MM.1S (cell line): Measurements from ENCODE around the gene LAMTOR1.

ENCODE experiments used
- DNase-seq: peaks from one replicate; pipeline ENCODE4 v3.0.0-alpha.2; 2015
- H2AFZ ChIP-seq: fragments of 300-600 bp; sonication (generic); 2 replicates; pipeline ENCODE4 v1.6.0; 2016; ENCODE audit warnings: antibody characterized with exemption, low read length
- H3F3A ChIP-seq: fragments of 300-600 bp; sonication (generic); 2 replicates; pipeline ENCODE4 v1.6.1; 2016; ENCODE audit warnings: mild to moderate bottlenecking, antibody characterized with exemption, low read length, moderate library complexity, mixed read lengths; ENCODE audit not compliant: insufficient read depth
- H3K27ac ChIP-seq: fragments of 300-600 bp; sonication (generic); 2 replicates; pipeline ENCODE4 v1.5.1; 2016; ENCODE audit warnings: mild to moderate bottlenecking, low read length
- H3K27me3 ChIP-seq: fragments of 300-600 bp; sonication (generic); replicated peaks from 2 replicates; pipeline ENCODE4 v1.6.0; 2016; ENCODE audit warnings: low read length; ENCODE audit not compliant: insufficient read depth
- H3K36me3 ChIP-seq: fragments of 300-600 bp; sonication (generic); replicated peaks from 2 replicates; pipeline ENCODE4 v1.6.1; 2016; ENCODE audit warnings: mild to moderate bottlenecking, low read length, mixed read lengths; ENCODE audit not compliant: insufficient read depth
- H3K4me1 ChIP-seq: fragments of 300-600 bp; sonication (generic); 2 replicates; pipeline ENCODE4 v1.6.1; 2016; ENCODE audit warnings: low read length, mixed read lengths
- H3K4me2 ChIP-seq: fragments of 300-600 bp; sonication (generic); 2 replicates; pipeline ENCODE4 v1.6.0; 2016; ENCODE audit warnings: low read depth, low read length
- H3K4me3 ChIP-seq: fragments of 300-600 bp; sonication (generic); 2 replicates; pipeline ENCODE4 v1.5.1; 2016; ENCODE audit warnings: low read length, mixed read lengths
- H3K79me2 ChIP-seq: fragments of 300-600 bp; sonication (generic); 2 replicates; pipeline ENCODE4 v1.6.1; 2016; ENCODE audit warnings: mixed run types, low read length, mixed read lengths
- H3K9ac ChIP-seq: fragments of 300-600 bp; sonication (generic); 2 replicates; pipeline ENCODE4 v1.6.1; 2016; ENCODE audit warnings: low read length, mixed read lengths
- H3K9me2 ChIP-seq: fragments of 300-600 bp; sonication (generic); replicated peaks from 2 replicates; pipeline ENCODE4 v1.6.1; 2016; ENCODE audit warnings: mild to moderate bottlenecking, low read length, mixed read lengths; ENCODE audit not compliant: insufficient read depth
- H3K9me3 ChIP-seq: fragments of 300-600 bp; sonication (generic); replicated peaks from 2 replicates; pipeline ENCODE4 v1.6.1; 2016; ENCODE audit warnings: mild to moderate bottlenecking, low read length, mixed read lengths; ENCODE audit not compliant: insufficient read depth
- H4K20me1 ChIP-seq: fragments of 300-600 bp; sonication (generic); 2 replicates; pipeline ENCODE4 v1.6.1; 2016; ENCODE audit warnings: mild to moderate bottlenecking, low read length, moderate library complexity, mixed read lengths; ENCODE audit not compliant: insufficient read depth
- CTCF ChIP-seq: fragments of 300-600 bp; sonication (generic); IDR thresholded peaks from 2 replicates; pipeline ENCODE4 v1.5.1; 2016; ENCODE audit warnings: antibody characterized with exemption, low read length, mixed read lengths
- EZH2 ChIP-seq: fragments of 300-600 bp; sonication (generic); optimal IDR thresholded peaks from 2 replicates; pipeline ENCODE3; 2017; ENCODE audit warnings: low read depth, mild to moderate bottlenecking, antibody characterized with exemption, low read length, mixed read lengths
- EZH2phosphoT487 ChIP-seq: fragments of 300-600 bp; sonication (generic); IDR thresholded peaks from 2 replicates; pipeline ENCODE4 v1.6.1; 2018; ENCODE audit warnings: antibody characterized with exemption, low read length

The LAMTOR1 gene

GRCh38 chr11:72072348-72072747, 30.7 kb downstream of the LAMTOR1 start:
- H3K27me3 ChIP-seq = no peaks in the 10 kb centered on the region
- no peaks in the 10 kb centered on the region for H3K9me2 ChIP-seq
- no peaks in the 10 kb centered on the region for H3K36me3 ChIP-seq
- H3K4me1 ChIP-seq = peaks cover 43% of the 10 kb centered on the region
- peak; percentile 65 for DNase-seq
- H3K79me2 ChIP-seq = peaks cover 99% of the 10 kb centered on the region
- peak overlapping the region; percentile 23; the same call in 1 of the 2 replicates for H3K27ac ChIP-seq
- no peak overlapping the region for H3K9ac ChIP-seq
- H3K4me3 ChIP-seq = no peak overlapping the region
- H3F3A ChIP-seq = peaks cover 38% of the 10 kb centered on the region
- TF ChIP-seq EZH2phosphoT487 (no peak), EZH2 (no peak), CTCF (no peak)
- no peak overlapping the region for H2AFZ ChIP-seq
- peaks cover 4% of the 10 kb centered on the region; the same call in 1 of the 2 replicates for H4K20me1 ChIP-seq
- H3K9me3 ChIP-seq = no peaks in the 10 kb centered on the region
- peak overlapping the region; percentile 11; the same call in 1 of the 2 replicates for H3K4me2 ChIP-seq

- H3K9me2 ChIP-seq = no peaks in the 10 kb centered on the region
- H4K20me1 ChIP-seq = peaks cover 4% of the 10 kb centered on the region; the same call in 1 of the 2 replicates
- H3K79me2 ChIP-seq = peaks cover 99% of the 10 kb centered on the region
- H2AFZ ChIP-seq = no peak overlapping the region
- H3K36me3 ChIP-seq = no peaks in the 10 kb centered on the region
- H3K4me1 ChIP-seq = peaks cover 43% of the 10 kb centered on the region
- TF ChIP-seq EZH2phosphoT487 (no peak), EZH2 (no peak), CTCF (no peak)
- DNase-seq = no peak
- H3K4me3 ChIP-seq = no peak overlapping the region
- H3K9me3 ChIP-seq = no peaks in the 10 kb centered on the region
- no peak overlapping the region for H3K9ac ChIP-seq
- H3F3A ChIP-seq = peaks cover 38% of the 10 kb centered on the region
- H3K27ac ChIP-seq = peak overlapping the region; percentile 58; the same call in 1 of the 2 replicates
- H3K27me3 ChIP-seq = no peaks in the 10 kb centered on the region
- H3K4me2 ChIP-seq = peak overlapping the region; percentile 44; the same call in 1 of the 2 replicates
These were observed 32.6 kb downstream of the LAMTOR1 start for GRCh38 chr11:72070491-72070890.

- Histone ChIP-seq H3K9me3 (no peaks in the 10 kb centered on the region), H3K4me1 (peaks cover 43% of the 10 kb centered on the region), H3K36me3 (no peaks in the 10 kb centered on the region), H4K20me1 (peaks cover 4% of the 10 kb centered on the region; the same call in 1 of the 2 replicates), H3K9ac (peak overlapping the region; percentile 17; the same call in 1 of the 2 replicates), H2AFZ (no peak overlapping the region), H3K9me2 (no peaks in the 10 kb centered on the region), H3F3A (peaks cover 38% of the 10 kb centered on the region), H3K4me3 (peak overlapping the region; percentile 9; the same call in 1 of the 2 replicates), H3K79me2 (peaks cover 98% of the 10 kb centered on the region), H3K4me2 (peak overlapping the region; percentile 44), H3K27ac (peak overlapping the region; percentile 58; the same call in 1 of the 2 replicates), H3K27me3 (no peaks in the 10 kb centered on the region)
- no peak for TF ChIP-seq EZH2
- no peak for TF ChIP-seq CTCF
- no peak for TF ChIP-seq EZH2phosphoT487
- peak; percentile 64 for DNase-seq
These were observed 33.3 kb downstream of the LAMTOR1 start for GRCh38 chr11:72069787-72070251.
